Measurements from ENCODE around the gene SPINK5.

Gene SPINK5

GRCh38 chr5:148104226-148104625 is 40.4 kb downstream of the SPINK5 start:
- no peak for DNase-seq

- DNase-seq = no peak
Measured at GRCh38 chr5:148107608-148108007, 43.8 kb downstream of the SPINK5 start.

- DNase-seq = no peak
Measured at GRCh38 chr5:148113243-148113642, 49.5 kb downstream of the SPINK5 start.

GRCh38 chr5:148120317-148120716 is 56.5 kb downstream of the SPINK5 start:
- DNase-seq = no peak

- no peak for DNase-seq
Measured at GRCh38 chr5:148125641-148126040, 61.9 kb downstream of the SPINK5 start.

GRCh38 chr5:148135091-148136048 is 71.6 kb downstream of the SPINK5 start:
- no peak for DNase-seq

GRCh38 chr5:148140846-148141245 is 77.1 kb downstream of the SPINK5 start:
- no peak for DNase-seq

GRCh38 chr5:148141645-148142044 is 77.9 kb downstream of the SPINK5 start:
- no peak for DNase-seq

- no peak for DNase-seq
Measured at GRCh38 chr5:148145916-148146315, 82.1 kb downstream of the SPINK5 start.

GRCh38 chr5:148146487-148146886 is 82.7 kb downstream of the SPINK5 start:
- DNase-seq = no peak

- no peak for DNase-seq
Measured at GRCh38 chr5:148147415-148147814, 83.6 kb downstream of the SPINK5 start.

GRCh38 chr5:148151872-148152271 is 88.1 kb downstream of the SPINK5 start:
- no peak for DNase-seq

GRCh38 chr5:148152781-148153180 is 89.0 kb downstream of the SPINK5 start:
- DNase-seq = no peak

GRCh38 chr5:148156609-148157008 is 92.8 kb downstream of the SPINK5 start:
- DNase-seq = no peak

- no peak for DNase-seq
Measured at GRCh38 chr5:148162038-148162437, 98.3 kb downstream of the SPINK5 start.

- no peak for DNase-seq
Measured at GRCh38 chr5:148163345-148163744, 99.6 kb downstream of the SPINK5 start.

GRCh38 chr5:148166550-148167283 is 102.9 kb downstream of the SPINK5 start:
- no peak for DNase-seq

- no peak for DNase-seq
Measured at GRCh38 chr5:148168246-148168645, 104.5 kb downstream of the SPINK5 start, which contains the start of gene SPINK14. TSS of gene SPINK14 (plus strand) at chr5:148168546. CDS start at chr5:148169733, 1,187 bp downstream.

- no peak for DNase-seq
Measured at GRCh38 chr5:148172377-148172776, 108.6 kb downstream of the SPINK5 start.

- no peak for DNase-seq
Measured at GRCh38 chr5:148176480-148176879, 112.7 kb downstream of the SPINK5 start.

GRCh38 chr5:148177207-148177606 is 113.4 kb downstream of the SPINK5 start:
- no peak for DNase-seq

GRCh38 chr5:148179234-148179824 is 115.5 kb downstream of the SPINK5 start:
- DNase-seq = peak; percentile 38 to 54

- DNase-seq = no peak
Measured at GRCh38 chr5:148186248-148187003, 122.6 kb downstream of the SPINK5 start.

Measured in NCI-H2081 (cell line).